Stimulated activated naive B cell treated with anti-CD40 and anti-IgM and Interleukin-4, amounts not matched to agents 10 μg/mL and 1 μg/mL and 100 μg/mL, for 72 hours (primary cell): ENCODE results near the gene RAB40C.
"Not testable (repeated sequence)": the region's sequence is repeated elsewhere in the genome, so short reads cannot be mapped to it uniquely, and the experiment has no call there.

ENCODE experiments used
- ATAC-seq, 2 donors: fragments of 150-1000 bp; cut with Tn5 transposase; replicated peaks; 2 replicates each; pipeline ENCODE4 v1.10.0; 2021; ENCODE audit warnings: moderate library complexity in 1 of 2
- DNase-seq: peaks from one replicate; pipeline ENCODE4 v3.0.0; 2021
- H3K27ac Mint-ChIP-seq: one replicate; pipeline ENCODE4 v1.8.0; 2022; ENCODE audit warnings: mild to moderate bottlenecking, mixed read lengths
- H3K27me3 Mint-ChIP-seq, 2 donors: one replicate each; pipeline ENCODE4 v1.8.0; 2022; ENCODE audit warnings: mixed read lengths in 2 of 2
- H3K36me3 Mint-ChIP-seq, 2 donors: one replicate each; pipeline ENCODE4 v1.8.0; 2022; ENCODE audit warnings: mixed read lengths in 2 of 2, mild to moderate bottlenecking in 1 of 2
- H3K4me1 Mint-ChIP-seq, 2 donors: one replicate each; pipeline ENCODE4 v1.8.0; 2022; ENCODE audit warnings: mixed read lengths in 2 of 2, mild to moderate bottlenecking in 1 of 2
- H3K4me3 Mint-ChIP-seq, 2 donors: one replicate each; pipeline ENCODE4 v1.8.0; 2022; ENCODE audit warnings: mild to moderate bottlenecking in 2 of 2, mixed read lengths in 2 of 2, moderate library complexity in 1 of 2
- H3K9me3 Mint-ChIP-seq, 2 donors: one replicate each; pipeline ENCODE4 v1.8.0; 2022; ENCODE audit warnings: mixed read lengths in 2 of 2, mild to moderate bottlenecking in 1 of 2

Gene RAB40C

GRCh38 chr16:596736-597060 lies 6.8 kb downstream of the RAB40C start:
- Mint-ChIP-seq H3K27ac (no peak overlapping the region), H3K4me3 (no peak overlapping the region), H3K9me3 (no peaks in the 10 kb centered on the region), H3K4me1 (peaks cover 18 to 42% of the 10 kb centered on the region in 2 donors), H3K36me3 (peaks cover 14 to 26% of the 10 kb centered on the region in 2 donors), H3K27me3 (no peaks in the 10 kb centered on the region)
- DNase-seq (no peak), ATAC-seq (no peak)

DNA sequence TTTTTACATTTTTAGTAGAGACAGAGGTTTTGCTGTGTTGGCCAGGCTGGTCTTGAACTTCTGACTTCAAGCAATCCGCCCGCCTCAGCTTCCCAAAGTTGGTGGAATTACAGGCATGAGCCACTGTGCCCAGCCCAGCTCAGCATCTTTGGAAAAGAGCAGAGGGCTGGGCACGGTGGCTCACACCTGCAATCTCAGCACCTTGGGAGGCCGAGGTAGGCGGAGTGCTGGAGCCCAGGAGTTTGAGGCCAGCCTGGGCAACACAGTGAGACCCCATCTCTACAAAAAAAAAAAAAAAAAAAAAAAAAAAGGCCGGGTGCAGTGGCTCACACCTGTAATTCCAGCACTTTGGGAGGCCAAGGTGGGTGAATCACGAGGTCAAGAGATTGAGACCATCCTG lies 7.8 kb downstream of the RAB40C start:
- not testable (repeated sequence) for DNase-seq, ATAC-seq, H3K27ac Mint-ChIP-seq, H3K4me3 Mint-ChIP-seq, H3K9me3 Mint-ChIP-seq, H3K27me3 Mint-ChIP-seq
- H3K36me3 Mint-ChIP-seq, result peaks cover 14 to 26% of the 10 kb centered on the region in 2 donors
- peaks cover 13 to 34% of the 10 kb centered on the region in 2 donors for H3K4me1 Mint-ChIP-seq

DNA sequence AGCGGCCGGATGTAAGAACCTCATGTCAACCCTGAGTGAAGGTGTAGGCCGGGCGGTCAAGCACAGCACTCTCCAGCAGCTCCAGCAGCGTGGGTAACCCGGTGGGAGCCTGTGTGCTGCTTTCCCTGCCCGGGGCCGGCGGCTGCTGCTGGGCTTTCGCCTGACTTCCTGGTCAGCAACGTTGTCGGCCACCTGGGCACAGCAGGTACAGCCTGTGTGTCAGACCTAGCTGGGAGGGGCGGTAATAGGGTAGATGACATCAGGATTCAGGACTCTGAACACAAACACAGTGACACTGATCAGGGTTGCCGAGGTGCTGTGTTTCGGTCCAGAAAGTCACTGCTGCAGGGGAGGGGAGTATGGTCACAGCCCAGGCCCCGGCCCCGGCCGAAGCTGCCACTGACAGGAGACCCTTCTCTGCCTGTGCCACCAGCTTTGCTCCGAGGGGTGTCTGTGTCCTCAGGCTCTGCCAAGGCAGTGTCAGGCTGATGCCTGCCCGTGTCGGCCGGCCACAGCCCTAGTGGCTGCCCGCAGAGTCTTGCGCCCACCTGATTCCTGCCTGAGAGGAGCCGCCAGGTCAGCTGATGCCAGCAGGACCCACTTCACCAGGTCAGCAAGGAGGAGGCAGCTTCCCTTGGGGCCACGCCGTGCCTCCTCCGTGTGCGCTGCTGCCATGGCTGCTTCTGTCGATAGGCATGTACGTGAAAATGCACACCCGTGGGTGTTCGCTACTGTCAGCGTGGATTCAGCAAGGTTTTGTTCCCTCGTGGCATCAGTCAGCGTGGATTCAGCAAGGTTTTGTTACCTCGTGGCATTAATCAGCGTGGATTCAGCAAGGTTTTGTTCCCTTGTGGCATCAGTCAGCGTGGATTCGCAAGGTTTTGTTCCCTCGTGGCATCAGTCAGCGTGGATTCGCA lies 9.2 kb downstream of the RAB40C start:
- no peak for ATAC-seq
- Mint-ChIP-seq H3K27ac (no peak overlapping the region), H3K4me1 (peaks cover 7 to 30% of the 10 kb centered on the region in 2 donors), H3K36me3 (peaks cover 19 to 26% of the 10 kb centered on the region in 2 donors), H3K27me3 (no peaks in the 10 kb centered on the region), H3K9me3 (no peaks in the 10 kb centered on the region), H3K4me3 (no peak overlapping the region)
- DNase-seq, result no peak

DNA sequence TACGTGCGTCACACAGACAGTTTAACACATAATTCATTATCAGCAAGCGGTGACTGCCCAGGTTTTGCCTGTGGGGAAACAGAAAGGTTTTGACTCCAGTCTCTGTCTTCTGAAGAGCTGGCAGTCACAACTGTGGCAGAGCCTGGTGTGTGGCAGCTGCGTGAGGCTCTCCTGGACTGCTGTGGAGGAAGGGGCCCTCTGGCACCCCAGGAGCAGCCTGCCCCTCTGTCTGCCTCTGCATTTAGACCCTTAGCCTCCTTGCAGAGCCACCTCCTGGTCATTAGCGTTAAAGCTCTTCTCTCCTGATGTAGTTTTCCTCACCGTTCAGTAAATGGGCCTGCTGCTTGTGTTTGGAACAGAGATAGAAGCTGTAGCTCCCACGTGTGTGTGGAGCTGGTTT lies 10.9 kb downstream of the RAB40C start:
- no peak for DNase-seq
- ATAC-seq, result no peak
- H3K4me1 Mint-ChIP-seq, result peaks cover 5 to 28% of the 10 kb centered on the region in 2 donors
- H3K9me3 Mint-ChIP-seq, result peaks cover 0 to 3% of the 10 kb centered on the region in 2 donors
- H3K27ac Mint-ChIP-seq, result no peak overlapping the region
- H3K36me3 Mint-ChIP-seq, result peaks cover 26 to 36% of the 10 kb centered on the region in 2 donors
- no peaks in the 10 kb centered on the region for H3K27me3 Mint-ChIP-seq
- no peak overlapping the region for H3K4me3 Mint-ChIP-seq

GRCh38 chr16:603933-604332 lies 14.1 kb downstream of the RAB40C start:
- H3K36me3 Mint-ChIP-seq, result peaks cover 19 to 24% of the 10 kb centered on the region in 2 donors
- H3K27ac Mint-ChIP-seq, result no peak overlapping the region
- no peaks in the 10 kb centered on the region for H3K27me3 Mint-ChIP-seq
- H3K4me1 Mint-ChIP-seq, result peaks cover 7 to 30% of the 10 kb centered on the region in 2 donors
- no peak overlapping the region for H3K4me3 Mint-ChIP-seq
- no peak for DNase-seq
- H3K9me3 Mint-ChIP-seq, result peaks cover 0 to 3% of the 10 kb centered on the region in 2 donors
- ATAC-seq, result no peak

- Mint-ChIP-seq H3K4me3 (no peak overlapping the region), H3K36me3 (peaks cover 17 to 23% of the 10 kb centered on the region in 2 donors), H3K27ac (no peak overlapping the region), H3K9me3 (peaks cover 0 to 3% of the 10 kb centered on the region in 2 donors), H3K4me1 (peaks cover 17 to 35% of the 10 kb centered on the region in 2 donors), H3K27me3 (no peaks in the 10 kb centered on the region)
- DNase-seq (no peak), ATAC-seq (no peak)
Measured at GRCh38 chr16:606656-607307, 16.9 kb downstream of the RAB40C start.

GRCh38 chr16:608019-608418 lies 18.2 kb downstream of the RAB40C start:
- peaks cover 0 to 3% of the 10 kb centered on the region in 2 donors for H3K9me3 Mint-ChIP-seq
- H3K4me1 Mint-ChIP-seq, result peaks cover 17 to 31% of the 10 kb centered on the region in 2 donors
- peak overlapping the region in 1 of 2 donors; percentile 32 for H3K4me3 Mint-ChIP-seq
- H3K36me3 Mint-ChIP-seq, result peaks cover 16 to 22% of the 10 kb centered on the region in 2 donors
- peak; percentile 75 to 94 for ATAC-seq
- peak; percentile 35 for DNase-seq
- H3K27me3 Mint-ChIP-seq, result no peaks in the 10 kb centered on the region
- H3K27ac Mint-ChIP-seq, result peak overlapping the region; percentile 37

- H3K36me3 Mint-ChIP-seq, result peaks cover 18 to 25% of the 10 kb centered on the region in 2 donors
- DNase-seq (no peak), ATAC-seq (no peak)
- peaks cover 17 to 23% of the 10 kb centered on the region in 2 donors for H3K4me1 Mint-ChIP-seq
- H3K4me3 Mint-ChIP-seq, result no peak overlapping the region
- peaks cover 0 to 3% of the 10 kb centered on the region in 2 donors for H3K9me3 Mint-ChIP-seq
- peak overlapping the region; percentile 25 for H3K27ac Mint-ChIP-seq
- no peaks in the 10 kb centered on the region for H3K27me3 Mint-ChIP-seq
Measured at GRCh38 chr16:609316-609715, 19.4 kb downstream of the RAB40C start.

- ATAC-seq (no peak), DNase-seq (no peak)
- Mint-ChIP-seq H3K36me3 (peaks cover 20 to 27% of the 10 kb centered on the region in 2 donors), H3K27me3 (no peaks in the 10 kb centered on the region), H3K9me3 (peaks cover 0 to 6% of the 10 kb centered on the region in 2 donors), H3K4me3 (no peak overlapping the region), H3K27ac (no peak overlapping the region), H3K4me1 (peaks cover 23 to 25% of the 10 kb centered on the region in 2 donors)
Measured at GRCh38 chr16:609984-610383, 20.1 kb downstream of the RAB40C start.

GRCh38 chr16:610513-611381 lies 20.9 kb downstream of the RAB40C start:
- Mint-ChIP-seq H3K27ac (no peak overlapping the region), H3K4me1 (peaks cover 26 to 30% of the 10 kb centered on the region in 2 donors), H3K36me3 (peaks cover 18 to 25% of the 10 kb centered on the region in 2 donors), H3K4me3 (no peak overlapping the region), H3K9me3 (peaks cover 0 to 3% of the 10 kb centered on the region in 2 donors), H3K27me3 (no peaks in the 10 kb centered on the region)
- DNase-seq (no peak), ATAC-seq (peak; percentile 56 to 57)

- Mint-ChIP-seq H3K9me3 (peaks cover 0 to 3% of the 10 kb centered on the region in 2 donors), H3K27me3 (no peaks in the 10 kb centered on the region), H3K36me3 (peaks cover 15 to 25% of the 10 kb centered on the region in 2 donors), H3K4me1 (peaks cover 14 to 18% of the 10 kb centered on the region in 2 donors), H3K27ac (peak overlapping the region; percentile 54), H3K4me3 (no peak overlapping the region)
- ATAC-seq (peak; percentile 63 to 68), DNase-seq (no peak)
Measured at GRCh38 chr16:615122-615521, 25.3 kb downstream of the RAB40C start.

DNA sequence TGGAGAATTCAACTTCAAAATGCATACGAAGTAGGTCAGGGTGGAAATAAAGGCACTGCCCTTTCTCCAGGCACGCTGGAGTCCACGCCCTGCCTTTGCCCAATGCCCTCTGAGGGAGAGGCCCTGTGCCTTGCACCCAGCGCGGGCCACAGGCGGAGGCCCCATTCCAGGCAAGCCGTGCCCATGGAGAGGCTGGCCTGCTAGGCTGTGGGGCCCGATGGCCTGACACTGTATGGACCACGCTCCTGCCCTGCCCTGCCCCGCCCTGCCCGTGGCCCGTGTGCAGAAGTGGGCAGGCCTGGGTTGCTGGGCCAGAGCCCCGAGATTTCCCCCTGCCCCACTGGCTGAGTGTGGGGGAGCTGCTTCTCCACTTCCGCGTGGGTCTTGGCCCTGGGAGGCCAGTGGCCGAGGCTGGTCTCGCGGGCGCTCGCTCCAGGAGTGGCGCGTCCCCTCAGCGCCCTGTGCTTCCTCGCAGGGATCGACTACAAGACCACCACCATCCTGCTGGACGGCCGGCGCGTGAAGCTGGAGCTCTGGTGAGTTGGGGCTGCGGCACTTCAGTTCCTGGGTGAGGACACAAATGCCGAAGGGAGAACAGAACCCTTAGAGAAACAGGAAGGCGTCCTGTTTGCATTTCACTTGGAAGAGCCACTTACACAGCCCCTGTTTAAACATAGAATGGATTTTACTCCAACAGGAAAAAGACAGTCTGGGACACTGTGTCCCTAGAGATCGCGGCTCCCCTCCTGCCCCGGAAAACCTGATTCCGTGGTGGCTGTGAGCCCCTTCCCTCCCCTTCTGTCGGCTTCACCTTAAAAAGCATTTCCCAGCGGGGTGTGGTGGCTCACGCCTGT lies 27.1 kb downstream of the RAB40C start:
- DNase-seq, result no peak
- H3K36me3 Mint-ChIP-seq, result peaks cover 15 to 22% of the 10 kb centered on the region in 2 donors
- peaks cover 0 to 3% of the 10 kb centered on the region in 2 donors for H3K9me3 Mint-ChIP-seq
- no peak for ATAC-seq
- peaks cover 10 to 17% of the 10 kb centered on the region in 2 donors for H3K4me1 Mint-ChIP-seq
- H3K27ac Mint-ChIP-seq, result no peak overlapping the region
- no peaks in the 10 kb centered on the region for H3K27me3 Mint-ChIP-seq
- no peak overlapping the region for H3K4me3 Mint-ChIP-seq

DNA sequence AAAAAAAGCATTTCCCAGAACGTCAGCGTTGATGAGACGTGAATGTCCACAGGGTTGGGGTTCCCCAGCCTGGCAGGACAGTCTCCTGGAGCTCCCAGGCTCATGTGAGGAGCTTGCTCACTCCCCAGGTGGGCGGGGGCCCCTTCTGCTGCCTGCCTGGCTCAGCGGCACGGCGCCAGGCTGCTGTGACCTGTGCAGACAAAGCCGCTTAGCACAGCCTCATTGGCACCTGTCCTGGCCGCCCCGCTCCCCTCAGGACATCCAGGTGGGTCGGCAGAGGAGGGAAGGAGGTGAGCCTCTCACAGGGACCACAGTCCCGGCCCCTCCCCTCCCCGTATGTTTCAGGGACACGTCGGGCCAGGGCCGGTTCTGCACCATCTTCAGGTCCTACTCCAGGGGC lies 28.0 kb downstream of the RAB40C start:
- peaks cover 15 to 22% of the 10 kb centered on the region in 2 donors for H3K36me3 Mint-ChIP-seq
- H3K27ac Mint-ChIP-seq, result no peak overlapping the region
- no peak overlapping the region for H3K4me3 Mint-ChIP-seq
- ATAC-seq, result no peak
- DNase-seq, result no peak
- peaks cover 0 to 3% of the 10 kb centered on the region in 2 donors for H3K9me3 Mint-ChIP-seq
- H3K27me3 Mint-ChIP-seq, result no peaks in the 10 kb centered on the region
- H3K4me1 Mint-ChIP-seq, result peaks cover 10 to 17% of the 10 kb centered on the region in 2 donors
